PC-9 (cell line): ENCODE measurements around the gene PIGR.

Source experiments
- EZH2 ChIP-seq: fragments of 200-600 bp; sonication (generic); IDR thresholded peaks from 2 replicates; pipeline ENCODE4 v1.8.0; 2017; ENCODE audit warnings: antibody characterized with exemption, low read depth
- TF ChIP-seq, protein P1 (sequence below): fragments of 200-600 bp; sonication (generic); conservative IDR thresholded peaks from 2 replicates; pipeline ENCODE4 v1.6.1; 2017; ENCODE audit warnings: mixed run types, antibody characterized with exemption, mild to moderate bottlenecking, moderate library complexity

DNA sequence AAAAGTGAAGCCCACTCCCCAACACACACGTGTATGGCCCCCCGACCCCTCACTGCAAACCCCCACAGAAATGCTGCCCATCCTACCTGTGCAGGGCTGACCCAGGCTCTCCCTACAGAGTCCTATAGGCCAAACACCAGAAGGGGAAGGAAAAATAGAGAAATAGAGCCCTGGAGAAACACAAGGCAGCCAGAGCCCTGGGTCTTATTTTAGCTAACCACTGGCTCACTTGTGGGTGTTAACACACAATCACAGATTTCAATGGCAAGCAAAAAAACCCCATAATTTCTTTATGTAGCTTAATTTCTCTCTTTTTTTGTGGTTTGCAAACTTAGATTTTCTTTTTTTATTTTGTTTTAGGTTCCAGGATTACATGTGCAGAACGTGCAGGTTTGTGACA is 989 bp upstream of the PIGR start:
- TF ChIP-seq, protein P1, sequence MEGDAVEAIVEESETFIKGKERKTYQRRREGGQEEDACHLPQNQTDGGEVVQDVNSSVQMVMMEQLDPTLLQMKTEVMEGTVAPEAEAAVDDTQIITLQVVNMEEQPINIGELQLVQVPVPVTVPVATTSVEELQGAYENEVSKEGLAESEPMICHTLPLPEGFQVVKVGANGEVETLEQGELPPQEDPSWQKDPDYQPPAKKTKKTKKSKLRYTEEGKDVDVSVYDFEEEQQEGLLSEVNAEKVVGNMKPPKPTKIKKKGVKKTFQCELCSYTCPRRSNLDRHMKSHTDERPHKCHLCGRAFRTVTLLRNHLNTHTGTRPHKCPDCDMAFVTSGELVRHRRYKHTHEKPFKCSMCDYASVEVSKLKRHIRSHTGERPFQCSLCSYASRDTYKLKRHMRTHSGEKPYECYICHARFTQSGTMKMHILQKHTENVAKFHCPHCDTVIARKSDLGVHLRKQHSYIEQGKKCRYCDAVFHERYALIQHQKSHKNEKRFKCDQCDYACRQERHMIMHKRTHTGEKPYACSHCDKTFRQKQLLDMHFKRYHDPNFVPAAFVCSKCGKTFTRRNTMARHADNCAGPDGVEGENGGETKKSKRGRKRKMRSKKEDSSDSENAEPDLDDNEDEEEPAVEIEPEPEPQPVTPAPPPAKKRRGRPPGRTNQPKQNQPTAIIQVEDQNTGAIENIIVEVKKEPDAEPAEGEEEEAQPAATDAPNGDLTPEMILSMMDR = no peak
- no peak for TF ChIP-seq EZH2
